Activated T-cell treated with anti-CD3 and anti-CD28 coated beads for 1 hour (primary cell): ENCODE results near the gene COMMD8.

Experiments
- DNase-seq: peaks from one replicate; pipeline ENCODE4 v3.0.0-alpha.2; 2020; ENCODE audit warnings: low read depth

Gene COMMD8

DNA sequence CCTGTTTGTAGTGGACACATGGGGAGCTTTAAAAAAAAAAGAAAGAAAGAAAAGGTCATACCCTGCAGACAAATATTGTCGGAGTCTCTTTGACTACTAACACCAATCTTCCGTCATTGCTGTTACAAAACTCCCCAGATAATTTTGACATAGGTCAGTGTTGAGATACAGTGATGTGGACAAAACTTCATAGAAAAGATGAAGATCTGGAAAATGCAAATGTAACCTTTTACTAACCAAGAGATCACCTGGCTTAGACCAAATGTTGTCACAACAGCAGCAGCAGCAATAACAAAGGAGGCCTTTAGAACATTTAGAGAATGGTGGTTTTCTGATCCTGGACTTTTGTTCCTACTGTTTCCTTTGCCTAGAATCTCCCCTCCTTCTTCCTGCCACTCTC, 8.1 kb upstream of the COMMD8 start:
- no peak for DNase-seq

DNA sequence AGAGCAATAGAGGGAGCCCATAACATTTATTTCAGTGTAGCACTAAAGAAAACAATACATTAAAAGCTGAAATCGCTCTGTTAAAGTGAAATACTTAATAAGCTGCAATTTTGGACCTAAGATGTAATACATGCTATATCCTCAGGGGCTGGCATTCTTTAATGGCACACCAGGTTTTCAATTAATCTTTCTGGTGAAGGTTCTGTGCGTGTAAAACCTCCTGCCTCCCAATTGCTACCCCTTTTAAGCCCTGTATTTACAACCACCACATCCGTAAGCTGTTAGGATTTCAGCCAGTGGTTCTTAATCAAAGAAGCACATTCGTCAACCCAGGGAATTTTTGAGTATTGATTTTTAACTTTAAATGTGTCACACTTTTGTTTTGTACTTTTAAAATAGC, 7.6 kb upstream of the COMMD8 start:
- no peak for DNase-seq

DNA sequence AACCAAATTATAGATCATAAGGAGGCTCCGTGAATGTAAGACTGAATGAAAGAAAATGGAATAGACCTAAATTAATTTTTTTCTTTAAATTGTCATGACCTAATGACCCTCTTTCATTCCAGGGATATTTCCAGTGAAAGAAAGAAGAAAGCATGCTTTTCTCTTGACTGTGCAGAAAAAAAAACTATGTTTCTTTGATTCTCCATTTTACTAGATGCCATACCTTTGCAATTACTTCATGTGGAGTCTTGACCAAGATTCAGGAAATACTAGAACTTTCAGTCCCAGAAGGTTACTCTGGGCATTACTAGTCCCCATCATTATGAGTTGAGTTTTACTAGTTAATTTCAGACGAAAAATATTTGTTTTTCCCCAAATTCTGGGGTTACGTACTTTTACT, 6.4 kb upstream of the COMMD8 start:
- no peak for DNase-seq

DNA sequence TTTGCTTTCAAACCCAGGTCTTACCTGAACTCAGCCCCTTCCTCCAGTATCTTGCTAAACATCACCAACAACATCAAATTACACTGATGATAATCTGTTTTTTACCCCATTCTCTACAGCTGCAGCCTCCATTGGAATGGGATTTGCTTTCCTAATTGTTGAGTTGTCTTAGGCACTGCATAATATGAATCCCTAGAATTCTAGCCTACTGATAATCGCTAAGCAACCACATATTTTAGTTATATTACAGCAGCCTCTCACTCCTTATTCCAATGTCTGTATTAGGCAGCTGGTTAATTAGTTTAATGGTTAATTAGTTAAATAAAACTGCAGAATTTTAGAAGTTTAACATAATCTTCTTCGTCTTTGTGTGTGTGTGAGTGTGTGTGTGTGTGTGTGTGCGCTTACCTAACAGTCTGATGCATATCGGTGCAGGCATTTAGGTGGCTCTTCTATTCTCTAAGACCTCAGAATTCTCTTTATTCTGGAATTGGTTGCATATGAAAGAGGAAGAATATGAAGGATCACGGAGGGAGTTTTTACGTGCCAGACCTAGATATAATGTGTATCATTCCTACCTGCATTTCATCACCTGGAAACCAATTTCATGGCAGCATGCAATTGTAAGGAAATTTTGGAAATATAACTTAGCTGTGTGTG, 5.3 kb upstream of the COMMD8 start:
- no peak for DNase-seq

DNA sequence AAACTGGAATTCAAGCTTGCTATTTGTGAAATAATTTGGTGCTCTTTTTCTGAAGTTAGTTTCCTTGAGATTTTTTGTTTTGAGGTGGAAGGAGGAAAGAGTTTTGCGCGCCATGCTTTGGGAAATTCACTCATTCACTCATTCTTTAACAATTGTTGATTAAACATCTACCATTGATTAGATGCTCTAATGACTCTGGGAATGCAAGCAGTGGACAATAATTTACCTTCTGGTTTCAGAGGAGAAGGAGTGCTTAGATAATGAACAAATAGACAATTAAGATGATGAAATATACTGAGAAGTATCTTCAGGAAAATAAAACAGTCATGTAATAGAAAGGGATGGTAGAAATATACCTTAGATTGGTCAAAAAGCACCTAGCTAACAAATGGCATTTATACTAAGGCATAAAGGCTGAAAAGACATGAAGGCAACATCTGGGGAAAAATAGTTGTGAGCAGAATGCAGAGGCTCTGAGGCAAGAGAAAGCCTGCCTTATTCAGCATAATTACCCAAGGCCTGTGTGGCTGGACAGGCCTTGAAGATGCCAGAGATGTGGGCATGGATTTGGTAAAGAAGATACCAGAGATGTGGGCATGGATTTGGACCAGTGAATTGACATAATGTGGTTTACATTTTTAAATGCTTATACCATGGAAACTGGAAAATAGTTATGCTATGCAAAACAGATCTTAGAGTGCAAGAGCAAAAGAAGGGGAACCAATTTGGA, 2.7 kb upstream of the COMMD8 start:
- DNase-seq, result no peak

DNA sequence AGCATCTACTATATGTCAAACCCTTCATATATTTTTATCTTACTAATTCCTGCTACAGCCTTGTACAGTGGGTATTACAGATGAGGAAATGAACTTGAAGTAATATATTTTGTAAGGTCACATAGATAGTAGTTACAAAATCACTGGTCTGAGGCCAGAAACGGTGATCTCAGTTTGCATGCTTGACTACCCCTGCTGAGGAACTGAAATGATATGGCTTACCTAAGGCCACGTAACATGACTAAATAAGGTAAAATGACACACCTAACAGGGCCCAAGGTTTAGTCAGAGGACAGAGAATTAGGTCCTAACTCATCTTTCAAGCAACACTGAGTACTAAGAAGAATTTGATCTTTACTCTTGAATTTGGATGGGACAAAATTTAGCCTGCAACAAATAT, 1.5 kb upstream of the COMMD8 start:
- no peak for DNase-seq

DNA sequence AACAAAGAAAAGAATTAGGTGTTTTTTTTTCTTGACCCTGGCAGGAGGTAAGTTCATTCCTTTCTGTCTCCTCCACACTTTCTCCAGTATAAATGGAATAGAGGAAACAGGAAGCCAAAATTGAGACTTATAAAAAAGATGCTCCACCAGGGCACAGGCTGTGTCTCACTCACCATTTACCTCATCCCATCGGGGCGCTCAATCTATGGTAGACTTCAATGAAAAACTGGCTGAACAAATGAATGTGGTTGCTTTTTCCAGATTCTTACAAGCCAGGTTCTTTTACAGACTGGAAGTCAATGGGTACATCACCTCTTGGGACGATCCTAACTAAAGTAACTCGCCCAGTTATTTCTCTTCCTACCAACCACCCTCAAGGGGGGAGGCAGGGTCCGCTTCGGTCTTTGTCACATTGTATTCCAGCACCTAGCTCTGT, 685 bp downstream of the COMMD8 start:
- no peak for DNase-seq

DNA sequence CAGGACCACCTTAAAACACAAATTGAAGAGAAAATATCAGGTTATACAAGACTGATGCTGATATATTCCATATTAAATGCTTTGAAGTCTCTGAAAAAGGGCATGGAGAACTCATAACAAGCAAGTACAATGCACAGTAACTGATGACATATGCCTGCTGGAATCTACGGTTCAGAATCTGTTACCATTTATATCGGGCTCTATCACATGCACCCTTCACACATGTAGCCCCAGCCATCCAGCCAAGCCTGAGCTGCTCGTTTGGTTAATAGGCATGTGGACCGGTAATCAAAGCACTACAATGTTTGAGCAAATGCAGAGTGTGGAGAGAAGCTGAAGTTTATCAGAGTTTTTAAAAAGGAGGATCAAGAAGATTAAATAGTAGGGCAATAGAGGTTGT, 11.8 kb downstream of the COMMD8 start:
- no peak for DNase-seq

DNA sequence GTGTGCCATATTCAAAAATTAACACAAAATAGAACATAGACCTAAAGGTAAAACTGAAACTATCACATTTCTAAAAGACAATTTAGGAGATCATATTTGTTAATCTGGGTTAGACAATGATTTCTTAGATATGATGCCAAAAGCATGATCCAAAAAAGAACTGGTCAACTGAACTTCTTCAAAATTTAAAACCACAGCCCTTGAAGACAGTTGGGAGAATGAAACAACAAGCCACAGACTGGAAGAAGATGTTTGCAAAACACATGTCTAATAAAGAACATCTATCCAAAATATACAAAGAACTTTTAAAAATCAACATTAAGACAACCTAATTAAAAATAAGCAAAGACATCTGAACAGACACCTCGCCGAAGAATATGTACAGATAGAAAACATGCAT, 19.5 kb downstream of the COMMD8 start:
- DNase-seq, result no peak

DNA sequence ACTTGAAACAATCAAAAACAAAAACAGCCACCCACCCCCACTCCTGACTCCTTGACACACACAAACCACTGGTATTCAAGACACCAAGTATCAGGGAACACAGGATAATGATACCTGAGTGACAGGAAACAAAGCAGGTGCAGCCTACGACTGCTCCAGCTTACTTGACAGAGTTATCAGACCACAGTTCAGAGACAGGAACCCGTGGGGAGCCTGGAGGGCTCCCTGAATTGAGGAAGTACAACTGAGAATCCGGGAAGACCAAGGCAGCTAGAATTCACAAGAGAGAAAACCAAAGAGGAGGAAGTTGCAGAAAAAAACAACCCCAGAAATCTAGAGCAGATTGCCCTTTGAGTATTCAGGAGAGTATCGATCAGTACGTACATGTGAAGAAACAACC, 20.5 kb downstream of the COMMD8 start:
- no peak for DNase-seq

DNA sequence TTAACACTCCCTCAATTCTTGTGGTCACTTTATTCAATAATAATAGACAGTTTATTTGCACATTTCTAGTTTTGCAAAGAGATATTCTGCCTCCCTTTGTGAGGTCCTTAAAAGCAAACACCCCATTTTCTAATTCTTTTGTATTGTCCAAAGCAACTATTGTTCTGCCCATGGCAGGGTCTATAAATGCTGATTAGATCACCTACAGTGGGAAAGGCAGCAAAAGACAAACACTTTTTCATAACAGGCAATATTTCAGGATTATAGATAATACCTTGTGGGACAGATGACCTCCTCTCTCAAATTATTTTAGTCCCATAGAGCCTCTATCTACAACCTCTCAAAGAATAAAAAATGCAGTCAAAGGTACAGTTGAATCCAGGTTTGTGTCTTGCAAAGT, 28.6 kb downstream of the COMMD8 start:
- no peak for DNase-seq

DNA sequence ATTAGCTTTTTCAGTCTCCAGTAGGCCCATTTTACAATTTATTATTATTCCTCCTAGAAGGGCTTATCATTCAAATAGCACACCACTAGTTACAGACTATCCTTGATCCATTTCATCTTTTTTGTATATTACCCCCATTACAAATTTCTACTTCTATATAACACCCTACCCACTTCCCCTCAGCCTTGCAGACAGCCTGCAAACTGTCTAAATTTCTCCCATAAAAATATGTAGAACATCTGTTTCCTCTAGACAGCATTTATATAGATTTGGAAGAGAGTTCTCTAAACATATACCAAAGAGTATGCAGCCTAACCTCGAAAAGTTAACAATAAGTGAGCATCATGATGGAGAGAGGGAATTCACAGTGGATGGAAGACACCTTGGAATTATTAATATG, 30.8 kb downstream of the COMMD8 start:
- no peak for DNase-seq

DNA sequence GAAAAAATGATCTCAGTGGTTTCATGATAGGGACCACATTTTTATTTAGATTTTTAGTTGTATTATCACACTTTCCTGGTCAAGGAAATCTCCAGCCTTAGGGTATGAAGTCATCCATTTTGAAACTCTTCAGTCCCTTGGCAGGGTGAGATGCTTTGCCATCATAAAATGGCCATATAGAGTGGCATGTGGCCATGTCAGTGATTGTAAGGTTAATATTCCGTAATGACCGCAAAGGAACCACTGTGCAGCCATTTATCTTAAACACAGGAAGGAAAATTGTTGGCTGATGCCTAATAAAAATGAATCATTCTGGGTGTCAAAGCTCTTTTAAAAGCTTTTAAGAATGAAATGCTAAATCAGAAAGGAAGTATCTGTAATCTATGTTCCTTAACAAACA, 35.6 kb downstream of the COMMD8 start:
- DNase-seq, result no peak

DNA sequence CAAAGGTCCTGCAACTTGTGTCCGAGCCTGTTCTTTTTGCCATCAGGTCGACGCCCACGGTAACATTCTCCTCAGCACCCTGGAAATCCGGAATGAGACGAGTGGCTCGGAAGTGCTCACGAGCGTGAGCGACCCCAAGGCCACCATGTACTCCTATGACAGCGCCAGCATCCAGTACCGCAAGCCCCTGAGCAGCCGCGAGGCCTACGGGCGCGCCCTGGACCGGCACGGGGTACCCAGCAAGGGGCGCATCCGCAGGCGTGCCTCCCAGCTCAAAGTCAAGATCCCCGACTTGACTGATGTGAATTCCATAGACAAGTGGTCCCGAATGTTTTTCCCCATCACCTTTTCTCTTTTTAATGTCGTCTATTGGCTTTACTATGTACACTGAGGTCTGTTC, 37.9 kb downstream of the COMMD8 start:
- DNase-seq, result no peak

DNA sequence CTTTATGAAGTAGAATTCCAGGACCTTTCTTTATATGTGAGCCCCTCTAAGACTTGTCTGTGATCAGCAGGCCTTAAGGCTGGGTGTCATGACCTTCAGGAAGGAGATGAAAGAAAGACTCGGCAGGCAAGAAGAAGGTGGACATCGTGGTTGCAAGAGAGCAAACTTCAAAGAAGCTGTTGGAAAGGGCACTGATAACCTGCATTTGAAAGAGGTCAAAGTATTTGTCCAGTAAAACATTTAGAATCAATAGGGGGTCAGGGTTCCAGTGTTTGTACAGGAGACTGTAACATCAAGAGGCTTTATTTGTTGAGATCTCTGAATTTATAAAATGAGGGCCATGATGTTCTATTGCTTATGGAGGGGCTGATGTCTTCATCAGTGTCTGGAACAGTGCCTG, 44.2 kb downstream of the COMMD8 start:
- DNase-seq, result no peak

DNA sequence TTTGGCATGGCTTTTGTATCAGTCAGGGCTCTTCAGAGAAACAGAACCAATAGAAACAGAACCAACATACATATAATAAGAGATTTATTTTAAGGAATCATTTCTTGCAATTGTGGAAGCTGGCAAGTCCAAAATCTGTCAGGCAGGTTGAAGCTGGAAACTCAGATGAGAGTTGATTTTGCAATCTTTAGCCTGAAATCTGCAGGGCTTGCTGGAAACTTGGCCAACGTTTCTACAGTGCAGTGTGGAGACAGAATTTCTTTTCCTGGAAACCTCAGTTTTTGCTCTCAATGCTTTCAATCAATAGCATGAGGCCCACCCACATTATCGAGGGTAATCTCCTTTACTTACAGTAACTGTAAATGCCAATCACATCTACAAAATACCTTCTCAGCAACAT, 45.4 kb downstream of the COMMD8 start:
- DNase-seq, result no peak

DNA sequence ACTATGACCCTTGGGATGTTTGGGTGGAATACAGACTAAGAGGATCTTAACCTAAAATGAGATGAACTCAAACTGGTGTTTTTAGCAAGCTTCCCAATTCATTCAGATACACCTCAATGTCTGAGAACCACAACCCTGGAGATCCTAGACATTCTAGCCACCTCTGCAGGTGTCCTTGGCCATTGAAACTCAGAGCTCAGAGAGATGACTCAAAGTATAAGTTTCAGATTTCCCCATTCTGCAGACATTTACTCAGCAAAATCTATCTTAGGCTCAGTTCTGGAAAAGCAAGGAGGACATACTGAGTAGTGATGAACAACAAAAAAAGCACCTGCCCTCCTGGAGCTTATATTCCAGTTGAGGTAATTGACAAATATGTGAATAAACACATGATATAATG, 47.8 kb downstream of the COMMD8 start:
- DNase-seq, result no peak

DNA sequence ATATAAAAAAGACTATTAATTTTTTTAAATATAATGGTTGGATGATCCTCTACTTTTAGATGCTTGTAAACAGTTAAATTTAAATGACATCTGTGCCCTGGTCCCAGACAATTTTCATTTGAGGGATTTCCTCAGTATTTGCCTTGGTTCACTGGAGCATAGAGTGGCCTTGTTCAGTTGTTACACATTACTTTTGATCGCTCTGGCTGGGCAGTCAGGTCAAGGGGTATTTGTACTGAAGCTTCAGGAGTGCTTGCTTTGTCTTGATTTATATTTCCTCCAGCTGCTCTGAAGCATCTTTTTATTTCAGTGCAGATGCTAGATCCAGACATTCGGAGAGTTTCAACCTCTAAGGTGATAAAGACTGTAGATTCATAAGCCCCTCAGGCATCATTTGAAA, 50.0 kb downstream of the COMMD8 start:
- no peak for DNase-seq

DNA sequence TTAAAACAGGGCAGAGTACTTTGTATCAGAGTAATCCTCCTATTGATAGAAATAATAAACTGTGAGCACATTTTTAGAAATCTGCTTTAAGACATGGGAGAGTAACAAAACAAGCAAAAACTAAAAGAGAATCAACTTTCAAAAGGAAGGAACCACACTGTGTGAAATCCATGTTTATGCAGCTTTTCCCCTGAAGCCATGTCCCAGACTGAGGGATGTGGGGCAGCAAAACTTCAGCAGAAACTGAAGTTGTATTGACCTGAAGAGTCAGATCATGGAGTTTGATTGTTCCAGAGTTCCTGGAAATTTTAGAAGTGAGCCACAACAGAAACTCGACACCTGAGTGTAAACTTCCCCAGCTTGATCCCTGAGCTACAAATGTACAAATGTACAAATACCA, 53.2 kb downstream of the COMMD8 start:
- DNase-seq, result no peak

DNA sequence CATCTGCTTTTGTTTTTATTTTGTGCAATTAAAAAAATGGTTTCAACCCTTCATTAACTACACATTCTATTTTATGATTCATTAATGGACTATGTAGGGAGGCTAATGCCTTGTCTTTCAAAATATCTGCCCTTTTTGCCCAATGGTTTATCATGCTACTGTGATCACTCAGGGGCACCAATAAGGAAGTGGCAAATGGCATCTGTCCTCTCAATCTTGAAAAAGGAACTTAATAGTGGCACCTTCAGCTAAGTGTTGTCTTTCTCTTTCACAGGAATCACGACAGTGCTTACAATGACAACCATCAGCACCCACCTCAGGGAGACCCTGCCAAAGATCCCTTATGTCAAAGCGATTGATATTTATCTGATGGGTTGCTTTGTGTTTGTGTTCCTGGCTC, 57.1 kb downstream of the COMMD8 start:
- DNase-seq, result no peak
